NCI-H2227 treated with DMSO at 0.1 percent for 48 hours (cell line): ENCODE results near the gene AKAP17A.
A peak's percentile ranks its signal among the peaks of the same experiment; 100 is the strongest.
"Not testable (repeated sequence)": the region's sequence is repeated elsewhere in the genome, so short reads cannot be mapped to it uniquely, and the experiment has no call there.

Experiments used
- DNase-seq: peaks from one replicate; lab custom pipeline; 2025; lab: John Stamatoyannopoulos, UW

AKAP17A gene, protein sequence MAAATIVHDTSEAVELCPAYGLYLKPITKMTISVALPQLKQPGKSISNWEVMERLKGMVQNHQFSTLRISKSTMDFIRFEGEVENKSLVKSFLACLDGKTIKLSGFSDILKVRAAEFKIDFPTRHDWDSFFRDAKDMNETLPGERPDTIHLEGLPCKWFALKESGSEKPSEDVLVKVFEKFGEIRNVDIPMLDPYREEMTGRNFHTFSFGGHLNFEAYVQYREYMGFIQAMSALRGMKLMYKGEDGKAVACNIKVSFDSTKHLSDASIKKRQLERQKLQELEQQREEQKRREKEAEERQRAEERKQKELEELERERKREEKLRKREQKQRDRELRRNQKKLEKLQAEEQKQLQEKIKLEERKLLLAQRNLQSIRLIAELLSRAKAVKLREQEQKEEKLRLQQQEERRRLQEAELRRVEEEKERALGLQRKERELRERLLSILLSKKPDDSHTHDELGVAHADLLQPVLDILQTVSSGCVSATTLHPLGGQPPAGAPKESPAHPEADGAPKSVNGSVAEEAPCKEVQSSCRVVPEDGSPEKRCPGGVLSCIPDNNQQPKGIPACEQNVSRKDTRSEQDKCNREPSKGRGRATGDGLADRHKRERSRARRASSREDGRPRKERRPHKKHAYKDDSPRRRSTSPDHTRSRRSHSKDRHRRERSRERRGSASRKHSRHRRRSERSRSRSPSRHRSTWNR

DNA sequence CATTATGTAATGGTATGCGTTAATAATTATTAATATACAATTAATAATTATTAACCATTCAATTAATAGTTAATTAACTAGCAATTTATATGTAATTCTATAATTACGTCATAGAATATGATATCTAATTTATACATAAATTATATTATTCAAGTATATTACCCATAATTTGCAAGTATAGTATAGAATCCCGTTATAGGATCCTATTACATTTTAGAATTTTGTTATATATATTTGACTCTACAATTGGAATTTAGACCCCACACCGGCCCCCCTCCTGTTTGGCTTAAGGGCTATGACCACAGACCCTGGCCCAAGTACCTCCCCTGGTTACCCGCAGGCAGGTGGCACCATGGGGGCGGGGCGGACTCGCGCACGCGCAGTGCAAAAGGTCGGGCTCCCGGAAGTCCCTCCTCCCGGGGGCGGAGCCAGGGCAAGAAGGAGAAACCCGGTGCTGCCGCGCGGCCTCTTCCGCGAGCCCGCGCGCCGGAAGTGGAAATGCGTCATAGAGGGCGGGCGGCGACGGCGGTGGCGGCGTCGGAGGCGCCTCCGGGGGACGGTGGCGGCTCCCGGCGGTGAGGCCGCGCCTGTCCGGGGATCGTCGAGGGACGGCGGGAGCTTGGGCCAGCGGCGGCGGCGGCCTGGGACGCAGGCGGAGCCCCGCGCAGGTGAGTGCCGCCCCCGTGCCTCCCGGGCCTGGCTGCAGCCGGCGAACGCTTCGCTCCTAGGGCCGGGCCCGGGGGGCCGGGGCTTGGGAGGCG, at the start of gene AKAP17A:
TSS of gene AKAP17A (plus strand) at position 503 of the 761 bp plus-strand sequence. CDS start 1,859 bp downstream, outside the sequence.
- peak; percentile 98 for DNase-seq

DNA sequence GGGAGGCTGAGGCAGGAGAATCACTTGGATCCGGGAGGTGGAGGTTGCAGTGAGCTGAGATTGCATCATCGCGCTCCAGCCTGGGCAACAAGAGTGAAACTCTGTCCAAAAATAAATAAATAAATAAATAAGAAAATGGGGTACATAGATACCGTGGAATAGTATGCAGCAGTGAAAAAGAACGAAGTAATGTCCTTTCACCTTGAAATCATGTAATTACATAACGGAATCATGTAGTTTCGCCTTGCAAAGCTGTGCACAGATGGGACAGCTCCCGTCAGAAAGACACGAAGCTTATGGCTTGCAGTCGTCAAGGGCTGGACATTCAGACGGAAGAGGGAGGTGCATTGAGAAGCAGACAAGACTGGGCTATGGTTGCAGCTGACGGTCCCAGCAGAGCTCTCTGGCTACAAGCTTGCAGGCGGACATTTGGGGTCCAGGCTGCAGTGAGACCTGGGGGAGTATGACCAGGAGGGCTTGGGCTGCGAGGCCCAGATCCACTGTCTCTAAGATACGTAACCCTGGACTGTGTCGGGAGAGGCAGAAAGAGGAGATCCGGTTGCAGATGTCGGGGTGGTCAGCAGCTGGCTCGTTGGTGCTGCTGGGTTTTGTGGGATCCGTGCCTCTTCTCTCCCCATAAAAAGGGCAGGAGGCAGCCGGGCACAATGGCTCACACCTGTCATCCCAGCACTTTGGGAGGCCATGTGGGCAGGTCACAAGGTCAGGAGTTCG, 48.2 kb upstream of the AKAP17A start:
- no peak for DNase-seq

DNA sequence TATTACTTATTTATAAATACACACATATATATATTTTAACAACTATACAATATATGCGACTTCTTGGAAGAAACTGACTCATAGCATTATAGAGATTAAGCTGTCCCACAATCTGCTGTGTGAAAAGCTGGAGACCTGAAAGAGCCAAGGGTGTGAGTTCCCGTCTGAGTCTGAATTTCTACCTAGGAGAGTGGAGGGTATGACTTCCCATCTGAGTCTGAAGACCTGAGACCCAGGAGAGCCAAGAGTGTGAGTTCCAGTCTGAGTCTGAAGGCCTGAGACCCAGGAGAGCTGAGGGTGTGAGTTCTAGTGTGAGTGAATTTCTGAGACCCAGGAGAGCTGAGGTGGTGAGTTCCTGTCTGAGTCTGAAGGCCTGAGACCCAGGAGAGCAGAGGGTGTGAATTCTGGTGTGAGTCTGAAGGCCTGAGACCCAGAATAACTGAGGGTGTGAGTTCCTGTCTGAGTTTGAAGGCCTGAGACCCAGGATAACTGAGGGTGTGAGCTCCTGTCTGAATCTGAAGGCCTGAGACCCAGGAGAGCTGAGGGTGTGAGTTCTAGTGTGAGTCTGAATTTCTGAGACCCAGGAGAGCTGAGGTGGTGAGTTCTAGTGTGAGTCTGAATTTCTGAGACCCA, 45.5 kb upstream of the AKAP17A start:
- no peak for DNase-seq

DNA sequence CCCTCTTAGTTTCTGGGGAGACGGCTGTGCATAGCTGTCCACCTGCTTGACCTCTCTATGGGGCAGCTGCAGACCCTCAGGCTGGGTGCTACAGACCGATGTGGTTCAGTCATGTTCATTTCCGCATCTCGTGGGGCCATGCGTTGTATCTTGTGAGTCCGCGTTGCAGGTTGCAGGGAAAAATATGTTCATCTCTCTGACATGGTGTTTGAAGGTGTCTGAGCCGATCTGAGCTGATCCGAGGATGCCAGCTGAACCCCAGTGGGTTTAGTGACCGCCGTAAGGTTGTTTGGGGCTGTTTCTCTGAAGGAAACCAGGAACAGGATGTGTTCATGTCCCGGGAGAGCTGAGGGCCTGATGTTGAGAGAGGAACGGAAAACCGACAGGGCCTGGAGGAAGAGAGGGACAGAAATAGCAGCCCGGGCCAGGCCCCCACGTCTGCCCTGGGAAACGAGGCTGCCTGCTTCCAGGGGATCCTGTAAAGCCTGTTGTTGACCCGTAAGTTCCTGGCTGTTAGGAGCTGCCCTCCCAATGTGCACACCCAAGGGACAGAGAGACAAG, 44.6 kb upstream of the AKAP17A start:
- DNase-seq = no peak

DNA sequence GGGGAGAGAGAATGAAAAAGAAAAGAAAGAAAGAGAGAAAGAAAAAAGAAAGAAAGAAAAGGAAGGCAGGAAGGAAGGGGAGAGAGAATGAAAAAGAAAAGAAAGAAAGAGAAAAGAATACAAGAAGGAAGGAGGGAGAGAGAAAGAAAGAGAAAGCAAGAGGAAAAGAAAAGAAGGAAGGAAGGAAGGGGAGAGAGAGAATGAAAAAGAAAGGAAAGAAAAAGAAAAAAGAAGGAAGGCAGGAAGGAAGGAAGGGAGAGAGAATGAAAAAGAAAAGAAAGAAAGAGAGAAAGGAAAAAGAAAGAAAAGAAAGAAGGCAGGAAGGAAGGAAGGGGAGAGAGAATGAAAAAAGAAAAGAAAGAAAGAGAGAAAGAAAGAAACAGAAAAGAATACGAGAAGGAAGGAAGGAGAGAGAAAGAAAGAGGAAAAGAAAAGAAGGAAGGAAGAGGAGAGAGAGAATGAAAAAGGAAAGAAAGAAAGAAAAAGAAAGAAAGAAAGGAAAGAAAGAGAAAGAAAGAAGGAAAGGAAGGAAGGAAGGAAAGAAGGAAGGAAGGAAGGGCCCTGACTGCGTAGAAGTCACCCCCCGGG, 39.4 kb upstream of the AKAP17A start:
- DNase-seq = no peak

DNA sequence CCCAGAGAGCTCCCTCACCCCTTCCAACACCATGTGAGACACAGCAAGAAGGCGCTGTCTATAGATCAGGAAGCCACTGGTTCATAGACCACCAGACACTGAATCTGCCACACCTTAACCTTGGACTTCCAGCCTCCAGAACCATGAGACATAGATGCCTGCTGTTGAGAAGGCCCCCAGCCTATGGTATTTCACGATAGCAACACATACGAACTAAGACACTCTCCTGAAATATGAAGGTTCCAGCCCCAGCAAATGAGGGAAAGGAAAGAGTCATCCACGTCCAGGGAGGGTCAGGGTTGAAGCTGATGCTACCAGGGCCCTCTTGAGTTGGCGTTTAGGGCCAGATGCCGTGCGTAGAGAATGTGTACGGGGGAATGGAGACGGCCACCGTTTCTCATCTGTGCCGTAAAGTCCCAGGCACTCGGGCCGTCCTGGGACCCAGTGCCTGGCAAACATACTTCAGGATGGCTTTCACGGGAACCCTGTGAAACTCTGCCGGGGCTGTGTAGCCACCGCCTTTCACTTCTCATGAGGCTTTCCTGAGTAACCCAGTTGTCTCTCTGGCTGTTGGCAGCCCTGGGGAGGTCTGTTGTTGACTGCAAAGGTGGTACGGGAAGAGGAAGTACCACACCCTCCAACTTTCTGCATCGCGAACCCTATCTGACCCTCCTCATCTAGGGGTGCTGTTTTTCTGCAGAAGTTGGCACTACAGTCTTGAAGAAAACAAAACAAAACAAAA, 36.8 kb upstream of the AKAP17A start:
- DNase-seq = no peak

DNA sequence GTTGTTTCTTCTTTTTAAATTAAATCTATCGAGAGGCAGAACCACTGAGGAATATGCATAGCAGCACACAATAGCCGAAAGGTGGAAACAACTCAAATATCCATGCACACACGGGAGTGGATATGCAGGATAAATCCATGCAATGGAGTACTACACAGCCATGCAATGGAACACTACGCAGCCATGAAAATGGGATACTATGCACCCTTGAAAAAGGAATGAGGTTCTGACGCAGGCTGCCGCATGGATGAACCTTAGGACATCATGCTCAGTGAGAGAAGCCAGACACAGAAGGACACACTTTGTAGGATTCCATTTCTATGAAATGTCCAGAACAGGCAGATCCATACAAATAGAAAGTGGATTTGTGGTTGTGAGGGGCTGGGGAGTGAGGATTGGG, 36.0 kb upstream of the AKAP17A start:
- no peak for DNase-seq

DNA sequence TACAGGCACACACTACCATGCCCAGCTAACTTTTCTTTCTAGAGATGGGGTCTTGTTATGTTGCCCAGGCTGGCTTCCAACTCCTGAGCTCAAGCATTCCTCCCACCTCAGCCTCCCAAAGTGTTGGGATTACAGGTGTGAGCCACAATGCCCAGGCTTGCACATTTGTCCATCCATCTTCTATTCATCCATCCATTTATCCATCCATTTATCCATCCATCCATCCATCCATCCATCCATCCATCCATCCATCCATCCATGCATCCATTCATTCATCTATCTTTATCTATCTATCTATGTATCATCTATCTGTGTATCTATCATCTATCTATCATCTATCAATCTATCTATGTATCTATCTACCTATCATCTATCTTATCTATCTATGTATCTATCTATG, 34.0 kb upstream of the AKAP17A start:
- DNase-seq = not testable (repeated sequence)

DNA sequence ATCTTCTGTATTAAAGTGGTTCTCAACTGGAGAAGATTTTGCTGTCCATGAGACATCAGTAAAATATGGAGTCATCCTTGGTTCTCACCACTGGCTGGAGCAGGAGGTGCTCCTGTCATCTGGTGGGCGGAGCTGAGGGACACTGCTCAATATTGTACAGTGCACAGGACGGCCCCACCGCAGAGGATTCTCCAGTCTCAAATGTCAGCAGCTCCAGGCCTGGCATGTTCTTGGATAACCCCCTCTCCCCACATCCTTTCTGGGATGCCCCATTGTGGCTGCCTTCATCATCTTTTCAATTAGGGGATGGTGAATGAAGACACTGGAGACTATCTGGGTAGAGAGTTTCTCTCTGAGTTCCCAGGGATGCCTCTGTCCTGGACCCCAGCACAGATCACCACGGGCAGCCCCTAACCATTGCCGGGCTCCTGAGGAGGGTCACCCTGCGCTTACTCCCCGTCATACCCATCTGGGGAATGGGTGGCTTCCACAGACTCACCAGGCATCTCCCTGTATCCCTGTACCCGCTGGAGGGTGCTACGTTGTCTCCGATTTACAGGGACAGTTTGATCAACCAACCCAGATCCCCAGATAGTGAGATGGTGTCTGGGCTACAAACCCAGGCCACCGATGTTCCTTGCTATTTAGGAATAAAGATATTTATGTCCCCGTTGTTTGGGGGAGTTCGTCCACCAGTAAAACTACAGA, 32.5 kb upstream of the AKAP17A start:
- DNase-seq = no peak

DNA sequence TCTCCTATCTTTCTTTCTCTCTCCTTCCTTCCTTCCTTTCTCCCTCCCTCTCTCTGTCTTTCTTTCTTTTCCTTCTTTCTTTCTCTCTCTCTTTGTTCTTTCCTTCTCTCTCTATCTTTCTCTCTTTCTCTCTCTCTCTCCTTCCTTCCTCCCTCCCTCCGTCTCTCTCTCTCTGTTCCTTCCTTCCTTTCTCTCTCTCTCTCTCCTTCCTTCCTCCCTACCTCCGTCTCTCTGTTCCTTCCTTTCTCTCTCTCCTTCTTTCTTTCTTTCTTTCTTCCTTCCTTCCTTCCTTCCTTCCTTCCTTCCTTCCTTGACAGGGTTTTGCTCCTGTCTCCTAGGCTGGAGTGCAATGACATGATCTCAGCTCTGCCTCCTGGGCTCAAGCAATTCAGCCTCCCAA, 30.2 kb upstream of the AKAP17A start:
- no peak for DNase-seq

DNA sequence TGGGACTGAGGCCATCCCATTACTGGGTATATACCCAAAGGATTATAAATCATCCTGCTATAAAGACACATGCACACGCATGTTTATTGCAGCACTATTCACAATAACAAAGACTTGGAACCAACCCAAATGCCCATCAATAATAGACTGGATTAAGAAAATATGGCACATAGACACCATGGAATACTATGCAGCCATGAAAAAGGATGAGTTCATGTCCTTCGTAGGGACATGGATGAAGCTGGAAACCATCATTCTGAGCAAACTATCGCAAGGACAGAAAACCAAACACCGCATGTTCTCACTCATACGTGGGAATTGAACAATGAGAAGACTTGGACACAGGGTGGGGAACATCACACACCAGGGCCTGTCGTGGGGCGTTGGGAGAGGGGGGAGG, 27.3 kb upstream of the AKAP17A start:
- not testable (repeated sequence) for DNase-seq

DNA sequence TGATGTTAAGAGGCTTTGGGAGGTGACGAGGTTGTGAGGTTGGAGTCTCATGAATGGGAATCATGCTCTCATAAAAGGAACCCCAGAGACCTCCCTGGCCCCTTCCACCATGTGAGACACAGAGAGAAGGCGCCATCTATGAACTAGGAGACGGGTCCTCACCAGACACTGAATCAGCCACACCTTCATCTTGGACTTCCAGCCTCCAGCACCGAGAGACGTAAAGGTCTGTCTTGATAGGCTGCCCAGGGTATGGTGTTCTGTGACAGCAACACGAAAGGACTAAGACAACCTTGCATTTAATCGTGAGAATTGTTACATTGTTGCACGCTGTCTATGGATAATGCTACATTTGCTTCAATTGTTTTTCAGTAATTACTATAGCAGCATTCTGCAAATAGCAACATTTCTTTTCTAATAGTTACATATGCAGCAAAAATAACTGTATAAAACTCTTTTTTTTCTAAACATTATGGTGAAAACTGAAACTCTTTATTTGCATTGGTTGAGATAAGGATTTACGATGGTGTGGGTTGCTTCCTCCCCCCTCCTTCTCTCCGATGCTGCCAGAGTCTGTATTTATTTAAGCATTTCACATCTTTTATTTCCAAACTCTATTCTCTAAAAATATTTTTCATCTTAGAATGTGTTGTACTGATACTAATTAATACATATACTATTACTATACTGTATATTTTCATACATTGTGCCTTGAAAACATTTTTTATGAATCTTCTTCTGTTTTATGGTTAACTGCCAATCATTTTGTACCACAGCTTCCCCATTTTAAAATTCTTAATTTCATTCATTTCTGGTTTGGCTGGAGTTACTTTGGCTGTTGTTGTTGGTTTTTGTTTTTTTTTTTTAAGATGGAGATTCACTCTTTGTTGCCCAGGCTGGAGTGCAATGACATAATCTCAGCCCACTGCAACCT, 26.4 kb upstream of the AKAP17A start:
- no peak for DNase-seq

DNA sequence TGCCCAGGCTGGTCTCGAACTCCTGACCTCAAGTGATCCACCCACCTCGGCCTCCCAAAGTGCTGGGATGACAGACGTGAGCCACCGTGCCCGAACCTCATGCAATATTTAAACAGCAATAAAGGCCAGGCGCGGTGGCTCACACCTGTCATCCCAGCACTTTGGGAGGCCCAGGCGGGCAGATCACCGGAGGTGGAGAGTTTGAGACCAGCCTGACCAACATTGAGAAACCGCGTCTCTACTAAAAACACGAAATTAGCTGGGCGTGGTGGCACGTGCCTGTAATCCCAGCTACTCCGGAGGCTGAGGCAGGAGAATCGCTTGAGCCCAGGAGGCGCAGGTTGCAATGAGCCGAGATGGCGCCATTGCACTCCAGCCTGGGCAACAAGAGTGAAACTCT, 17.2 kb upstream of the AKAP17A start:
- not testable (repeated sequence) for DNase-seq

DNA sequence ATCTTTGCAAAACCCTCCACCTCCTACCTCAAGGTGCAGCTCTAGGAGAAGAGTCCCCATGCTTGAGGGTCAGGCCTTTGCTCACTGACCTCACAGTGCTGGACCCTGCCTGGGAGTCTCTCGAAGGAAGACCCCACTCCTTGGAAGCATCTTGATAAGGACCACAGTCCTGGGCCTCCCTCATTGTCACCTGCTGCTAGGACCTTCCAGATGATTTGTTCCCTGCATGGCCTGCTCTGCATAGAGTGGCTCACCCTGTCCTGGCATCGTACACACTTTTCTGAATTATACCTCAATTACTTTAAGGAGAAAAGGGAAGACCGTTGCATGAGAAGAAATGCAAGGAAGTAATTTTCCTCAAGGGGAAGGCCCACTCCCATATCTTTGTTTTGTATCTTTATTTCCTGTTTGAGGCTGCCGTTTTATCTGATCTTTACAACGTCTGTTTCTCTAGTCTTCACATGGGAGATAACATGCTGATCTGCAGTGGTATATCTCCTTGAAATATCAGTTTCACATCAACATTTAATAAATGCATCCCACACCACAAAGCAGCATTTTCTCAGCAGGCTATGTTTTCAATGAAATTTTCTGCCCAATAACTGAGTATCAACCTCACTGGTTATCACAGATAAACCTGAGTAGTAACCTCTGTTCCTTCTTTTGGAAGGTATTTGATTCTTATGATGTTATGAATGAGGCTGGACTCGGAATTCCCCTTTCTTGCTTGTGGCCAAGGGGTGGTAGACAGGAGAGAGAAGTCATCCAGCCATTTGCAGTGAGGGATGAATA, 15.0 kb upstream of the AKAP17A start:
- DNase-seq = no peak

DNA sequence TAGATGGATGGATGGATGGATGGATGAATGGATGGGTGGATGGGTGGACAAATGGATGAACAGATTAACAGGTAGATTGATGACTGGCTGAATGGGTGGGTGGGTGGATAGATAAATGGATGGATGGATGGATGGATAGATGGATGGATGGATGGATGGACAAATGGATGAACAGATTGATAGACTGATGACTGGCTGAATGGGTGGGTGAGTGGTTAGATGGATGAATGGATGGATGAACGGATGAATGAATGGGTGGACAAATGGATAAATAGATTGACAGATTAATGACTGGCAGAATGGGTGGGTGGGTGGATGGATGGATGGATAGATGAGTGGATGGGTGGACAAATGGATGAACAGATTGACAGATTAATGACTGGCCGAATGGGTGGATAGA, 13.6 kb upstream of the AKAP17A start:
- DNase-seq = no peak

DNA sequence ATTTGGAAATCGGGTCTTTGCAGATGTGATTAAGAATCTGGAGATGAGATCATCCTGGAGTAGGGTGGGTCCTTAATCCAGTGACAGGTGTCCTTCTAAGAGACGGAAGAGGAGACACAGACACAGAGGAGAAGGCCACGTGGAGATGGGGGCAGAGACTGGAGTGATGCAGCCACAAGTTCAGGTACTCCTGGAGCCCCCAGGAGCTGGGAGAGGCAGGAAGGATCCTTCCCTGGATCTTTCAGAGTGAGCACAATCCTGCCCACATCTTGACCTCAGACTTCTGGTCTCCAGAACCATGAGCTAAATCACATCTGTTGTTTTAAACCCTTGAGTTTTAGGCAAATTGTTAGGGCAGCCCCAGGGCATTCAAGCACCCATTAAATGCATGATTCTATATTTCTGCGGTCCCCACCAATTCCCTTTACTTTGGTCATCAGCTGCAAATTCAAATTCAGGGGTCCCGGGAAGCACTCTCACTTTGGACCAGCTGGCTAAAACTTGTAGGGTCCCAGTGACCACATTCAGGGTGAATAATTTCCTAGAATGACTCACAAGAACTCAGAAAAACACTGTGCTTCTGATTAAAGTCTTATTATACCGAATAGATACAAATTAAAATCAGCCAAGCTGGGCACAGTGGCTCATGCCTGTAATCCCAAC, 12.8 kb upstream of the AKAP17A start:
- no peak for DNase-seq

DNA sequence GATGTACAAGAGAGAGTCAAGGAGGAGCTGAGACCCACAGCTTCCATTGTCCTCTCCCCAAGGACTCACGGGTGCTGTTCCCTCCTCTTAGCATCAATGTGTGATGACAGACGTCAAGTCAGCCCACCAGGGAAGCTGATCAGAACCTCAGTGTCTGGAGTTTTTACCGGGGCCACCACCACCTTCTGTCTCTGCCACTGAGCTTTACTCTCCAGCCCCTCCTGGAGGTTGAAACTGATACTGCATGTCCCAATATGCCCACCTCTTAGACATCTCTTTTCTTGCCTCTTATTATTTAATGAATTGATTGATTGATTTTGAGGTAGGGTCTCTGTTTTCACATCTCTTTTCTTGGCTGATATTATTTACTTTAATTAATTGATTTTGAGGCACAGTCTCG, 10.3 kb upstream of the AKAP17A start:
- DNase-seq = peak; percentile 40
